Gastroesophageal sphincter (tissue), 4 donors: ENCODE results near the gene TAC3. TPM values are rescaled to one million over a fixed set of nuclear protein-coding genes. Genes with fewer than 3 reads are reported as not detected.

Source experiments
- ATAC-seq: fragments of 150-250 bp; one replicate; pipeline ENCODE4 v1.9.1; 2016; ENCODE audit warnings: mild to moderate bottlenecking, moderate library complexity
- H3K27ac ChIP-seq, 4 donors: fragments of 200-600 bp; sonication (generic) in 3 of 4; 1 replicate in 3 of 4; 2 replicates in 1 of 4; pipeline ENCODE4 v1.5.1; 2016 to 2019
- H3K27me3 ChIP-seq: fragments of 200-600 bp; sonication (generic); one replicate; pipeline ENCODE4 v1.5.1; 2019
- H3K36me3 ChIP-seq, 2 donors: fragments of 200-600 bp; sonication (generic); one replicate each; pipeline ENCODE4 v1.5.1; 2019; ENCODE audit warnings: control low read depth in 1 of 2
- H3K4me1 ChIP-seq, 3 donors: fragments of 200-600 bp; sonication (generic); 1 replicate in 2 of 3; 2 replicates in 1 of 3; pipeline ENCODE4 v1.5.1; 2016 to 2019; ENCODE audit warnings: control low read depth in 2 of 3
- H3K4me3 ChIP-seq, 2 donors: fragments of 200-600 bp; sonication (generic); one replicate each; pipeline ENCODE4 v1.5.1; 2019; ENCODE audit warnings: mild to moderate bottlenecking in 1 of 2, moderate library complexity in 1 of 2
- H3K9me3 ChIP-seq, 3 donors: fragments of 200-600 bp; sonication (generic); one replicate each; pipeline ENCODE4 v1.5.1; 2017 to 2019; ENCODE audit warnings: control low read depth in 2 of 3
- CTCF ChIP-seq, 4 experiments: fragments of 200-600 bp in 2 of 4; fragments of 450-650 bp in 2 of 4; sonication (generic) in 1 of 4; IDR thresholded peaks; one replicate each; pipeline ENCODE4 v1.5.1; 2017 to 2019; ENCODE audit warnings: antibody characterized with exemption in 4 of 4, mild to moderate bottlenecking in 2 of 4, moderate library complexity in 2 of 4
- EP300 ChIP-seq: sonication (generic); formaldehyde crosslinking; IDR thresholded peaks from one replicate; pipeline ENCODE4 v1.6.1; 2017; ENCODE audit warnings: antibody characterized with exemption, mild to moderate bottlenecking
- POLR2A ChIP-seq, 2 donors: fragments of 450-650 bp; IDR thresholded peaks; one replicate each; pipeline ENCODE4 v1.6.1; 2017; ENCODE audit warnings: antibody characterized with exemption in 2 of 2, mild to moderate bottlenecking in 2 of 2, moderate library complexity in 1 of 2
- POLR2AphosphoS5 ChIP-seq: sonication (generic); formaldehyde crosslinking; IDR thresholded peaks from one replicate; pipeline ENCODE4 v1.6.1; 2017; ENCODE audit warnings: antibody characterized with exemption
- WGBS, 2 donors: methylation state at CpG; one replicate each; pipeline ENCODE4 v1.1.5; 2018; ENCODE audit warnings: low coverage in 1 of 2; 5-methylcytosine and 5-hydroxymethylcytosine counted together
- total RNA-seq, 4 donors: library from RNA; depleted of rRNA; stranded (reverse); fragments of >200 nt; gene quantifications; one replicate each; pipeline ENCODE4 v1.1.0, GENCODE V29; 2016

Gene TAC3
- total RNA-seq, 4 donors from 2014 or later: not detected

- peaks cover 0 to 78% of the 10 kb centered on the region in 2 donors for H3K36me3 ChIP-seq
- H3K4me1 ChIP-seq: peaks cover 0 to 22% (median 0%) of the 10 kb centered on the region in 3 donors
- no peak overlapping the region for H3K4me3 ChIP-seq
- H3K9me3 ChIP-seq: no peaks in the 10 kb centered on the region
- ATAC-seq: no peak
- H3K27me3 ChIP-seq: no peaks in the 10 kb centered on the region
- TF ChIP-seq POLR2AphosphoS5 (no peak), EP300 (no peak), POLR2A (IDR thresholded peaks at IDR 0.05) (no peak), CTCF (IDR thresholded peaks at IDR 0.05) (no peak)
- no peak overlapping the region for H3K27ac ChIP-seq
- WGBS, 2 donors: 80 to 89% methylated on average over 2 to 5 of the region's 6 CpGs
Observed at GRCh38 chr12:56998316-56998715, 18.0 kb downstream of the TAC3 start.

GRCh38 chr12:56996793-56997545, 19.4 kb downstream of the TAC3 start:
- 73 to 76% methylated on average over 2 to 7 of the region's 12 CpGs for WGBS, 2 donors
- peaks cover 0 to 64% of the 10 kb centered on the region in 2 donors for H3K36me3 ChIP-seq
- H3K27me3 ChIP-seq: no peaks in the 10 kb centered on the region
- no peak overlapping the region for H3K27ac ChIP-seq
- TF ChIP-seq CTCF (IDR thresholded peaks at IDR 0.05) (no peak), POLR2A (IDR thresholded peaks at IDR 0.05) (no peak), EP300 (no peak), POLR2AphosphoS5 (no peak)
- peak; percentile 44 for ATAC-seq
- no peaks in the 10 kb centered on the region for H3K9me3 ChIP-seq
- peaks cover 0 to 15% (median 0%) of the 10 kb centered on the region in 3 donors for H3K4me1 ChIP-seq
- H3K4me3 ChIP-seq: no peak overlapping the region

GRCh38 chr12:56995930-56996496, 20.3 kb downstream of the TAC3 start:
- Histone ChIP-seq H3K27me3 (no peaks in the 10 kb centered on the region), H3K27ac (no peak overlapping the region), H3K36me3 (peaks cover 0 to 55% of the 10 kb centered on the region in 2 donors), H3K4me1 (peaks cover 0 to 6% (median 0%) of the 10 kb centered on the region in 3 donors), H3K4me3 (no peak overlapping the region), H3K9me3 (no peaks in the 10 kb centered on the region)
- TF ChIP-seq POLR2AphosphoS5: no peak
- no peak for TF ChIP-seq POLR2A (IDR thresholded peaks at IDR 0.05)
- TF ChIP-seq CTCF (IDR thresholded peaks at IDR 0.05): no peak
- no peak for TF ChIP-seq EP300
- no peak for ATAC-seq
- WGBS, 2 donors: 83 to 92% methylated on average over 10 of the region's 11 CpGs

- peaks cover 0 to 48% of the 10 kb centered on the region in 2 donors for H3K36me3 ChIP-seq
- H3K4me1 ChIP-seq: no peaks in the 10 kb centered on the region
- ATAC-seq: no peak
- WGBS, 2 donors: 87 to 92% methylated on average over 3 to 8 of the region's 26 CpGs
- TF ChIP-seq POLR2A (IDR thresholded peaks at IDR 0.05) (no peak), POLR2AphosphoS5 (no peak), EP300 (no peak), CTCF (IDR thresholded peaks at IDR 0.05) (no peak)
- no peak overlapping the region for H3K4me3 ChIP-seq
- H3K27ac ChIP-seq: no peak overlapping the region
- no peaks in the 10 kb centered on the region for H3K9me3 ChIP-seq
- no peaks in the 10 kb centered on the region for H3K27me3 ChIP-seq
Observed at GRCh38 chr12:56995201-56995929, 21.0 kb downstream of the TAC3 start.
